Hepatocyte (in vitro differentiated cells): ENCODE data around the gene DELE1.

Experiments
- EZH2 ChIP-seq: fragments of 200-600 bp; sonication (generic); IDR thresholded peaks from 2 replicates; pipeline ENCODE4 v1.6.1; 2016; ENCODE audit warnings: antibody characterized with exemption, mild to moderate bottlenecking, borderline replicate concordance
- TF ChIP-seq, protein P1 (sequence below): fragments of 200-600 bp; sonication (generic); IDR thresholded peaks from 2 replicates; pipeline ENCODE4 v1.5.1; 2016; ENCODE audit warnings: antibody characterized with exemption, mild to moderate bottlenecking; ENCODE audit not compliant: poor library complexity

DNA sequence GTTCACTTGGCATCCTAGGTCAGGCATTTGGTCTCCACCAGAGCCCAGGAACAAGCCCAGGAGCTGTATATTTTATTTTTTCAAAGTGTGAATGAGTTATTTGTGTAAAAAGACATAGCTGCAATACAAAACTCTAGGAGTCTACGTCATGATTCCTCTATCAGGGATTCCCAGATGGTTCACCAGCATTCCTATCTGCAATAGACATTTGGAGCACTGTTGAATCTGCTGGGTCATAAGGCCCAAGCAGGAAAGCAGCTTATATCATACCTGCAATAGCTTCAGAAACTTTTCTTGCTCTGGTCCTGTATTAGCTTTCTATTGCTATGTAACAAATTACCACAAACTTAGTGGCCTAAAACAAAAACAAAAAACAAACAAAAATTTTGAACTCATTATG lies 16.7 kb upstream of the DELE1 start:
- TF ChIP-seq, protein P1, sequence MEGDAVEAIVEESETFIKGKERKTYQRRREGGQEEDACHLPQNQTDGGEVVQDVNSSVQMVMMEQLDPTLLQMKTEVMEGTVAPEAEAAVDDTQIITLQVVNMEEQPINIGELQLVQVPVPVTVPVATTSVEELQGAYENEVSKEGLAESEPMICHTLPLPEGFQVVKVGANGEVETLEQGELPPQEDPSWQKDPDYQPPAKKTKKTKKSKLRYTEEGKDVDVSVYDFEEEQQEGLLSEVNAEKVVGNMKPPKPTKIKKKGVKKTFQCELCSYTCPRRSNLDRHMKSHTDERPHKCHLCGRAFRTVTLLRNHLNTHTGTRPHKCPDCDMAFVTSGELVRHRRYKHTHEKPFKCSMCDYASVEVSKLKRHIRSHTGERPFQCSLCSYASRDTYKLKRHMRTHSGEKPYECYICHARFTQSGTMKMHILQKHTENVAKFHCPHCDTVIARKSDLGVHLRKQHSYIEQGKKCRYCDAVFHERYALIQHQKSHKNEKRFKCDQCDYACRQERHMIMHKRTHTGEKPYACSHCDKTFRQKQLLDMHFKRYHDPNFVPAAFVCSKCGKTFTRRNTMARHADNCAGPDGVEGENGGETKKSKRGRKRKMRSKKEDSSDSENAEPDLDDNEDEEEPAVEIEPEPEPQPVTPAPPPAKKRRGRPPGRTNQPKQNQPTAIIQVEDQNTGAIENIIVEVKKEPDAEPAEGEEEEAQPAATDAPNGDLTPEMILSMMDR, result no peak
- TF ChIP-seq EZH2, result no peak
